HEK293T (cell line): ENCODE measurements around the gene OPA3.

Experiments
- ELF4 ChIP-seq: fragments of 450-650 bp; IDR thresholded peaks from 2 replicates; pipeline ENCODE4 v1.6.1; 2017; ENCODE audit warnings: antibody characterized with exemption
- HDGF ChIP-seq: fragments of 450-650 bp; IDR thresholded peaks from 2 replicates; pipeline ENCODE4 v1.6.1; 2017; ENCODE audit warnings: antibody characterized with exemption, borderline replicate concordance
- L3MBTL2 ChIP-seq: fragments of 450-650 bp; conservative IDR thresholded peaks from 2 replicates; pipeline ENCODE4 v1.6.1; 2016; ENCODE audit warnings: mild to moderate bottlenecking
- TARDBP ChIP-seq: fragments of 450-650 bp; IDR thresholded peaks from 2 replicates; pipeline ENCODE4 v1.6.1; 2016
- ZNF384 ChIP-seq: fragments of 450-650 bp; IDR thresholded peaks from 2 replicates; pipeline ENCODE4 v1.6.1; 2016

GRCh38 chr19:45509692-45510015 is 74.9 kb downstream of the OPA3 start:
- TF ChIP-seq TARDBP (no peak), ZNF384 (no peak), HDGF (no peak), ELF4 (no peak), L3MBTL2 (no peak)
